Astrocyte of the spinal cord (primary cell): Measurements from ENCODE around the gene LDLR.

Experiments used
- DNase-seq: peaks from one replicate; pipeline ENCODE4 v3.0.0; 2011; ENCODE audit warnings: low read depth, low spot score
- H3K4me3 ChIP-seq: 2 replicates; pipeline ENCODE4 v1.5.1; 2011; ENCODE audit warnings: low read depth, mild to moderate bottlenecking, low read length, moderate library complexity
- in situ Hi-C: cut with HindIII; loops from 2 replicates; pipeline ENCODE4 v1.10.0; 2017; ENCODE audit warnings: low sequenced_read_pairs
- TF ChIP-seq, protein P1 (sequence below): IDR thresholded peaks from 2 replicates; pipeline ENCODE4 v1.5.1; 2012; ENCODE audit warnings: low read depth, mild to moderate bottlenecking, low read length, inconsistent platforms

Gene LDLR

DNA sequence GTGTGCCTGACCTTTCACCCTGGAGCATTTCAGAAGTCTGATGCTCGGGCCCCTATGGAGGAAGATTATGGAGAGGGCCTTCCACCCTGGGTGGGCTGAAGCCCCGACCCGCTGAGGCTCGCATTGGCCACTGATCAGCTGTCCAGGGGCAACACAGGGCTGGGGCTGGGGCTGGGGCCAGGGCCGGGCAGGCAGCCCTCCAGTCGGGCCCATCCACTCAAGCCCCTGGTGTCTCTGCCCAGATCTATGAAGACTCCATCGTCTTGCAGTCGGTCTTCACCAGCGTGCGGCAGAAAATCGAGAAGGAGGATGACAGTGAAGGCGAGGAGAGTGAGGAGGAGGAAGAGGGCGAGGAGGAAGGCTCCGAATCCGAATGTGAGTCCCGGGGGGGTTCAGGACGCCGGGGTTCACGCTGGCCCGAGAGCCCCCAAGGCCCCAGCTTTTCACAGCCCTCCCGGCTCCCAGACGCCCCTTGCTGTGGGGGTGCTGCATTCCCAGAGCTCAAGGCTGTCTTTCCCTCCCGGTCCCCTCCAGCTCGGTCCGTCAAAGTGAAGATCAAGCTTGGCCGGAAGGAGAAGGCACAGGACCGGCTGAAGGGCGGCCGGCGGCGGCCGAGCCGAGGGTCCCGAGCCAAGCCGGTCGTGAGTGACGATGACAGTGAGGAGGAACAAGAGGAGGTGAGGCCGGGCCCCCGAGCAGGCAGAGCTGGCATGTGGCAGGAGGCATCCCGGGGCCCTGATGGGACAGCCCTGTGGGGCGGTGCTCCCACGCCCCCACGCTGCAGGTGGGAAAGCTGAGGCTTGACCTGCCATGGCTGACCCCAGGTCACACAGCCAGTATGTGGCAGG is 29.5 kb upstream of the LDLR start:
- no peak overlapping the region for H3K4me3 ChIP-seq
- TF ChIP-seq, protein P1, sequence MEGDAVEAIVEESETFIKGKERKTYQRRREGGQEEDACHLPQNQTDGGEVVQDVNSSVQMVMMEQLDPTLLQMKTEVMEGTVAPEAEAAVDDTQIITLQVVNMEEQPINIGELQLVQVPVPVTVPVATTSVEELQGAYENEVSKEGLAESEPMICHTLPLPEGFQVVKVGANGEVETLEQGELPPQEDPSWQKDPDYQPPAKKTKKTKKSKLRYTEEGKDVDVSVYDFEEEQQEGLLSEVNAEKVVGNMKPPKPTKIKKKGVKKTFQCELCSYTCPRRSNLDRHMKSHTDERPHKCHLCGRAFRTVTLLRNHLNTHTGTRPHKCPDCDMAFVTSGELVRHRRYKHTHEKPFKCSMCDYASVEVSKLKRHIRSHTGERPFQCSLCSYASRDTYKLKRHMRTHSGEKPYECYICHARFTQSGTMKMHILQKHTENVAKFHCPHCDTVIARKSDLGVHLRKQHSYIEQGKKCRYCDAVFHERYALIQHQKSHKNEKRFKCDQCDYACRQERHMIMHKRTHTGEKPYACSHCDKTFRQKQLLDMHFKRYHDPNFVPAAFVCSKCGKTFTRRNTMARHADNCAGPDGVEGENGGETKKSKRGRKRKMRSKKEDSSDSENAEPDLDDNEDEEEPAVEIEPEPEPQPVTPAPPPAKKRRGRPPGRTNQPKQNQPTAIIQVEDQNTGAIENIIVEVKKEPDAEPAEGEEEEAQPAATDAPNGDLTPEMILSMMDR = no peak
- no peak for DNase-seq
- in situ Hi-C loops = no loop called here

DNA sequence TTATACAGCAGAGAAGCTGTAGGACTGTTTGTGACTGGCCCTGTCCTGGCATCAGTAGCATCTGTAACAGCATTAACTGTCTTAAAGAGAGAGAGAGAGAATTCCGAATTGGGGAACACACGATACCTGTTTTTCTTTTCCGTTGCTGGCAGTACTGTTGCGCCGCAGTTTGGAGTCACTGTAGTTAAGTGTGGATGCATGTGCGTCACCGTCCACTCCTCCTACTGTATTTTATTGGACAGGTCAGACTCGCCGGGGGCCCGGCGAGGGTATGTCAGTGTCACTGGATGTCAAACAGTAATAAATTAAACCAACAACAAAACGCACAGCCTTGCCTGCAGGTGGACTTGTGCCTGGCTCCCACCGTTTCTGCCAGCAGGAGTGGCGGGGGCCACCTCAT is 27.3 kb upstream of the LDLR start:
- no peak for DNase-seq
- TF ChIP-seq, protein P1 = no peak
- H3K4me3 ChIP-seq = no peak overlapping the region
- in situ Hi-C loops = no loop called here

DNA sequence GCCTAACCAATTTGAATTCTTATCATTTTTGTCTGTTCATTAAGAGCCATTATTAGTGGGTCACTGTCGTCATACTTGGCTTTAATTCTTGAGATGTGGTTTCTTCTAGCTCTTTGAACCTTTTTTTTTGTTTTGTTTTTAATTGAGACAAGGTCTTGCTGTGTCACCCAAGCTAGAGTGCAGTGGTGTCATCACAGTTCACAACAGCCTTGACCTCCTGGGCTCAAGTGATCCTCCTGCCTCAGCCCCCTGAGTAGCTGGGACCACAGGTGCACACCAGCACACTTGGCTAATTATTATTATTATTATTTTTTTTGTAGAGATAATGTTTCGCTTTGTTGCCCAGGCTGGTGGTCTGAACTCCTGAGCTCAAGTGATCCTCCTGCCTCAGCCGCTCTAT is 25.8 kb upstream of the LDLR start:
- in situ Hi-C loops = no loop called here
- H3K4me3 ChIP-seq = no peak overlapping the region
- no peak for DNase-seq
- TF ChIP-seq, protein P1 = no peak

DNA sequence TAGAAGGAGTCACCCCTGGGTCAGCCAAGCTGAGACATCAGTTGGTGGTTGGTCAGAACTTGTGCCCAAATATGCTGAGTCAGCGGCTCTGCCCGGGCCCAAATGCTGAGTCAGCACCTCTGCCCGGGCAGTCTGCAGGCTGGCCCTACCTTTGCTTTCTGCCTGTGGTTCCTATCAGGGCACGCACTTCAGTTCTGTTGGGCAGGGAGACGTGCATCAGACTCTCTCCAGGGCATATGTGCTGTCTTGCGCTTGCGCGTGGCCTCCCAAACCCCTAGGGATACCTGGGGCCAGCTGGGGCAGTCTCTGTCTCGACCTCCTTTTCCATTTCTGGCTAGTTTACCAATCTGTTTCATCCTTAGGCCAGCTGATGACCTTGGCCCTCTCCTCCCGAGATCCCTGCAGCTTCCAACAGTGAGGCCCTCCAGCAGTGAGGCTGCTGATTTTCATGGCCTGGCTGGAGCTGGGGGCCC is 24.4 kb upstream of the LDLR start:
- TF ChIP-seq, protein P1 = no peak
- DNase-seq = peak; percentile 23
- no peak overlapping the region for H3K4me3 ChIP-seq
- in situ Hi-C loops = no loop called here

DNA sequence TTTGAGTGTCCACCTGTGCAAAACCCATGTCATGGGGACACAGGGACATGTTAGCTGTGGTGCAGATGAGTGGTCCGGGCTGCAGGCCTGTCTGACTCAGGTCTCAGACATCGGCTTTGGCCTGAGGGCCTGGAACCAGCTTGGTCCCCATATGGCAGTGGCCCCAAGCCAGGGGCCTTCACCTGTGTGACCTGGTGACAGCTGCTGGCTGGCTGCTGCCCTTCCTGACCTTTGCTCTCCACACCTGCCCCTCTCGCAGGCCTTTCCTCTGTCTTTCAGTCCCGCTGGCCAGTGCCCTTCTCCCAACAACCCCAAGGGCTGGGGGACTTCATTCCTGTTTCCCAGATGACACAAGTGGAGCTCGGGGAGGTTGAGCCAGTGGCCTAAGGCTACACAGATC is 22.9 kb upstream of the LDLR start:
- TF ChIP-seq, protein P1 = no peak
- in situ Hi-C loops = no loop called here
- DNase-seq = no peak
- no peak overlapping the region for H3K4me3 ChIP-seq

DNA sequence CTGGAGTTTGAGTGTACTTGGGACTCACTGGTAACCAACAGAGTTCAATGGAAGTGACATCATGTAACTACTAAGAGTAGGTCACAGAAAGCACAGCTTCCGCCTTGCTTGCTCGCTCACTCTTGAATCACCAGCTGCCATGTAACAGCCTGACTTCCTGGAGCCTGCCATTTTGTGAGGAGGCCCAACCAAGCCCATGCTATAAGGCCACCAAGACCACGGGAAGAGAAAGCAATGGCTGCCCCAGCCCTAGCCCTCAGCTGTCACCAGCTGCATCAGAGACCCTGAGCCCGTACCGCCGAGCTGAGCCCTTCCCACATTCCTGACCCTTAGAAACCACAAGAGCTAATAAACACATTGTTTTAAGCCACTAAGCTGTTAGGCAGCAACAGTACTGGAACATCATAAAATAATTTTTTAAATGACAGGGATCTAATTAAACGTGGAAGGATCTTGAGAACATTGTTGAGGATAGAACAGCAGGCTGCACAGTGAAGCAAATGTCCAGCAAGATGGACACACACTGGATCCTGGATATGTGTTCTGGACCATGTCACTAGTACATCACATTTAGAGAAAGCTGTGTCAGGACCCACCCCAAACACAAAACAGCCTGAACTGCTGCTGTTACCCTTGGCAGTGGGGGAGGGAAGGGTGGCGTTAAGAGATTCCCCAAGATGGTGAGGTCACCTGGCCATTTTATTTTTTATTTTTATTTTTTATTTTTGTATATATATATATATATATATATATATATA is 21.7 kb upstream of the LDLR start:
- in situ Hi-C loops = no loop called here

More for the DNA sequence above, 21.7 kb upstream of the LDLR start:
- DNase-seq = no peak
- H3K4me3 ChIP-seq = no peak overlapping the region
- TF ChIP-seq, protein P1 = no peak
